H1 (cell line): ENCODE measurements around the gene SERAC1. TPM values are rescaled to one million over a fixed set of nuclear protein-coding genes. Genes with fewer than 3 reads are reported as not detected.

Experiments
- CTCF ChIA-PET: fragments of 300-600 bp; sonication (Branson Sonifier 250); formaldehyde crosslinking; loops from one replicate; lab custom pipeline; 2021; ENCODE audit not compliant: partially characterized antibody; lab: Charles Lee
- POLR2A ChIA-PET: fragments of 300-600 bp; sonication (Branson Sonifier 250); formaldehyde crosslinking; loops from one replicate; lab custom pipeline; 2021; ENCODE audit warnings: inconsistent platforms; ENCODE audit not compliant: partially characterized antibody; lab: Charles Lee
- DNase-seq, 2 experiments: peaks; one replicate each; pipeline versions ENCODE4 v3.0.0 to v3.0.0-alpha.2; 2010 to 2022; ENCODE audit warnings: low spot score in 2 of 2, low read depth in 1 of 2, mixed read lengths in 1 of 2
- FAIRE-seq: peaks from 2 replicates; lab custom pipeline; 2011; peaks lifted over from hg19 to GRCh38; lab: Jason Lieb, UNC
- H2AFZ ChIP-seq: 2 replicates; pipeline ENCODE4 v1.8.1; 2012; ENCODE audit warnings: low read length, inconsistent platforms
- H2AK5ac ChIP-seq: 2 replicates; pipeline ENCODE4 v1.6.1; 2013; ENCODE audit warnings: low read depth, low read length
- H2BK120ac ChIP-seq: replicated peaks from 2 replicates; pipeline ENCODE3; 2013; ENCODE audit warnings: low read depth, low read length, inconsistent platforms
- H2BK12ac ChIP-seq: 2 replicates; pipeline ENCODE4 v1.6.1; 2013; ENCODE audit warnings: low read depth, low read length
- H2BK15ac ChIP-seq: 2 replicates; pipeline ENCODE4 v1.6.1; 2013; ENCODE audit warnings: low read length
- H2BK20ac ChIP-seq: 2 replicates; pipeline ENCODE4 v1.6.1; 2013; ENCODE audit warnings: low read length
- H2BK5ac ChIP-seq: 2 replicates; pipeline ENCODE4 v1.6.1; 2013; ENCODE audit warnings: low read depth, low read length
- H3K14ac ChIP-seq: 2 replicates; pipeline ENCODE4 v1.6.1; 2013; ENCODE audit warnings: inconsistent platforms; ENCODE audit not compliant: insufficient read length
- H3K18ac ChIP-seq: 2 replicates; pipeline ENCODE4 v1.6.1; 2013; ENCODE audit warnings: low read length; ENCODE audit errors: extremely low read depth
- H3K23ac ChIP-seq: 2 replicates; pipeline ENCODE4 v1.6.1; 2013; ENCODE audit warnings: inconsistent platforms; ENCODE audit not compliant: insufficient read length
- H3K23me2 ChIP-seq: 2 replicates; pipeline ENCODE4 v1.6.1; 2013; ENCODE audit warnings: low read depth, low read length
- H3K27ac ChIP-seq: 2 replicates; pipeline ENCODE4 v1.6.1; 2011; ENCODE audit warnings: low read depth, low read length, inconsistent platforms
- H3K27me3 ChIP-seq, 4 experiments: replicated peaks in 1 of 4; 1 replicate in 1 of 4; 2 replicates in 3 of 4; pipeline versions ENCODE4 v1.6.1 to v1.8.1; 2011 to 2013; ENCODE audit warnings: low read length in 3 of 4, mild to moderate bottlenecking in 3 of 4, inconsistent platforms in 2 of 4, mixed read lengths in 2 of 4, moderate library complexity in 1 of 4; ENCODE audit not compliant: control insufficient read depth in 3 of 4, insufficient read depth in 3 of 4; ENCODE audit errors: extremely low read depth in 1 of 4
- H3K36me3 ChIP-seq, 4 experiments: 2 replicates each; pipeline versions ENCODE4 v1.6.1 to v1.8.1; 2011 to 2013; ENCODE audit warnings: mild to moderate bottlenecking in 4 of 4, low read length in 3 of 4, moderate library complexity in 2 of 4, control low read depth in 1 of 4, inconsistent platforms in 1 of 4; ENCODE audit not compliant: insufficient read depth in 4 of 4, control insufficient read depth in 2 of 4
- H3K4ac ChIP-seq: replicated peaks from 2 replicates; pipeline ENCODE3; 2013; ENCODE audit warnings: low read length, low read depth, mixed read lengths, inconsistent platforms; ENCODE audit not compliant: insufficient read length
- H3K4me1 ChIP-seq, 4 experiments: replicated peaks in 1 of 4; 1 replicate in 1 of 4; 2 replicates in 3 of 4; pipeline versions ENCODE4 v1.6.1 to v1.8.1; 2011 to 2013; ENCODE audit warnings: low read length in 3 of 4, inconsistent platforms in 2 of 4, mixed read lengths in 1 of 4; ENCODE audit not compliant: insufficient read depth in 4 of 4, control insufficient read depth in 3 of 4
- H3K4me2 ChIP-seq, 2 experiments: 2 replicates each; pipeline versions ENCODE4 v1.6.1 to v1.8.1; 2011 to 2013; ENCODE audit warnings: low read depth in 2 of 2, low read length in 2 of 2, control low read depth in 1 of 2, inconsistent platforms in 1 of 2, mild to moderate bottlenecking in 1 of 2; ENCODE audit not compliant: insufficient read depth in 1 of 2
- H3K4me3 ChIP-seq, 4 experiments: fragments of 200-600, 300-600 bp in 1 of 4; sonication (generic), shearing (Covaris generic), sonication (Bioruptor Twin) in 1 of 4; 2 replicates each; pipeline versions ENCODE4 v1.5.1 to v1.8.1; 2011 to 2016; ENCODE audit warnings: low read length in 4 of 4, low read depth in 3 of 4, control low read depth in 2 of 4, inconsistent platforms in 2 of 4, mild to moderate bottlenecking in 2 of 4, mixed read lengths in 1 of 4, moderate library complexity in 1 of 4; ENCODE audit not compliant: insufficient read depth in 2 of 4; ENCODE audit errors: extremely low read depth in 1 of 4
- H3K56ac ChIP-seq: replicated peaks from 2 replicates; pipeline ENCODE3; 2013; ENCODE audit warnings: low read depth, mild to moderate bottlenecking, mixed read lengths, low read length, inconsistent platforms; ENCODE audit not compliant: insufficient read length
- H3K79me1 ChIP-seq: 2 replicates; pipeline ENCODE4 v1.6.1; 2013; ENCODE audit warnings: low read depth, low read length, control low read depth
- H3K79me2 ChIP-seq, 2 experiments: 2 replicates each; pipeline versions ENCODE4 v1.6.1 to v1.8.1; 2012 to 2013; ENCODE audit warnings: low read length in 2 of 2, mild to moderate bottlenecking in 2 of 2, inconsistent platforms in 1 of 2; ENCODE audit not compliant: insufficient read depth in 2 of 2, control insufficient read depth in 1 of 2
- H3K9ac ChIP-seq, 4 experiments: replicated peaks in 1 of 4; 1 replicate in 1 of 4; 2 replicates in 3 of 4; pipeline versions ENCODE4 v1.6.1 to v1.8.1; 2011 to 2013; ENCODE audit warnings: low read depth in 3 of 4, low read length in 3 of 4, control low read depth in 2 of 4, mild to moderate bottlenecking in 2 of 4, moderate library complexity in 2 of 4, inconsistent platforms in 1 of 4; ENCODE audit errors: extremely low read depth in 1 of 4
- H3K9me3 ChIP-seq, 2 experiments: 2 replicates each; pipeline versions ENCODE4 v1.6.1 to v1.8.1; 2012 to 2013; ENCODE audit warnings: mild to moderate bottlenecking in 2 of 2, moderate library complexity in 2 of 2, control low read depth in 1 of 2, inconsistent platforms in 1 of 2, low read depth in 1 of 2, low read length in 1 of 2, mixed read lengths in 1 of 2; ENCODE audit not compliant: insufficient read depth in 2 of 2
- H4K20me1 ChIP-seq, 2 experiments: replicated peaks in 1 of 2; 2 replicates each; pipeline versions ENCODE3 to v1.8.1; 2011 to 2013; ENCODE audit warnings: inconsistent platforms in 2 of 2, low read length in 2 of 2, mild to moderate bottlenecking in 1 of 2; ENCODE audit not compliant: insufficient read depth in 2 of 2, control insufficient read depth in 1 of 2
- H4K5ac ChIP-seq: 2 replicates; pipeline ENCODE4 v1.6.1; 2013; ENCODE audit warnings: low read length, low read depth, mixed read lengths, inconsistent platforms; ENCODE audit not compliant: insufficient read length
- H4K8ac ChIP-seq: 2 replicates; pipeline ENCODE4 v1.8.0; 2013; ENCODE audit warnings: mild to moderate bottlenecking, moderate library complexity, low read length, inconsistent platforms; ENCODE audit not compliant: insufficient read depth; ENCODE audit errors: extremely low read depth
- H4K91ac ChIP-seq: replicated peaks from 2 replicates; pipeline ENCODE3; 2013; ENCODE audit warnings: low read length, mixed read lengths, inconsistent platforms; ENCODE audit not compliant: insufficient read length
- BACH1 ChIP-seq: IDR thresholded peaks from 2 replicates; pipeline ENCODE4 v1.6.1; 2012; ENCODE audit warnings: low read length, improper control_type of control experiment
- GABPA ChIP-seq: IDR thresholded peaks from 2 replicates; pipeline ENCODE4 v1.6.1; 2011; ENCODE audit warnings: mild to moderate bottlenecking, low read length, moderate library complexity, borderline replicate concordance; ENCODE audit not compliant: insufficient read depth
- WGBS, 2 experiments: shearing (Covaris generic) in 1 of 2; methylation state at CpG; one replicate each; pipeline versions ENCODE4 v1.1.6 to v1.1.7; 2013 to 2015; ENCODE audit warnings: low lambda C conversion rate in 2 of 2, mixed read lengths in 2 of 2, inconsistent platforms in 1 of 2, low coverage in 1 of 2, missing lambda C conversion rate in 1 of 2; ENCODE audit not compliant: insufficient replicate concordance in 2 of 2, insufficient coverage in 1 of 2, insufficient read length in 1 of 2; ENCODE audit errors: extremely low coverage in 1 of 2, missing lambda C conversion rate in 1 of 2; 5-methylcytosine and 5-hydroxymethylcytosine counted together
- polyA plus RNA-seq, 7 experiments: library from polyadenylated mRNA; depleted of rRNA in 3 of 7; stranded (reverse) in 5 of 7; unstranded in 2 of 7; fragments of >200 nt in 5 of 7; fragments of 200-250 nt in 2 of 7; gene quantifications; 1 replicate in 5 of 7; 2 replicates in 1 of 7; 4 replicates in 1 of 7; pipeline versions ENCODE4 v1.2.1 to v1.2.3, GENCODE V29; 2011 to 2013; ENCODE audit warnings: missing spikeins in 2 of 7, mixed read lengths in 2 of 7
- total RNA-seq: library from RNA; stranded (reverse); fragmentation: NEBNext Ultra II Directional; extraction: Animal tissue kit (Norgen Biotek cat#: 25700); gene quantifications from 2 replicates; pipeline ENCODE4 v1.2.1, GENCODE V29; 2021

SERAC1 gene
- total and polyA plus RNA-seq, 2 of the 8 experiments (the other 6 are each of a cell fraction or from before 2014, with no cell fraction given), result 7.3 to 9.0 TPM

GRCh38 chr6:158103228-158103627, 64.8 kb downstream of the SERAC1 start:
- no peaks in the 10 kb centered on the region; a peak in 1 of 8 replicates for H3K36me3 ChIP-seq
- no peaks in the 10 kb centered on the region for H3K9me3 ChIP-seq
- no peak overlapping the region for H2BK12ac ChIP-seq
- POLR2A ChIA-PET, result no interaction called here
- no peak overlapping the region for H3K4me3 ChIP-seq
- H3K9ac ChIP-seq, result no peak overlapping the region
- H3K79me1 ChIP-seq, result no peaks in the 10 kb centered on the region
- H3K23ac ChIP-seq, result no peak overlapping the region
- no peak overlapping the region for H2BK120ac ChIP-seq
- H4K20me1 ChIP-seq, result no peaks in the 10 kb centered on the region
- no peak overlapping the region for H3K27ac ChIP-seq
- H3K14ac ChIP-seq, result no peak overlapping the region
- CTCF ChIA-PET, result no interaction called here
- H3K23me2 ChIP-seq, result no peaks in the 10 kb centered on the region
- H3K27me3 ChIP-seq, result no peaks in the 10 kb centered on the region
- no peak overlapping the region for H4K5ac ChIP-seq
- H2AK5ac ChIP-seq, result no peak overlapping the region
- H2AFZ ChIP-seq, result no peak overlapping the region
- no peak overlapping the region for H2BK20ac ChIP-seq
- no peak overlapping the region for H3K4ac ChIP-seq
- no peak overlapping the region for H3K18ac ChIP-seq
- 94% methylated on average over 4 of the region's 4 CpGs; no CpG with 5 or more reads in 1 of the 2 experiments for WGBS, 2 experiments
- FAIRE-seq (peak; percentile 69), DNase-seq (no peak)
- H4K8ac ChIP-seq, result no peak overlapping the region
- no peak overlapping the region for H4K91ac ChIP-seq
- no peaks in the 10 kb centered on the region for H3K4me1 ChIP-seq
- no peak for TF ChIP-seq GABPA
- TF ChIP-seq BACH1, result no peak
- H3K79me2 ChIP-seq, result no peaks in the 10 kb centered on the region
- no peak overlapping the region for H3K4me2 ChIP-seq
- no peak overlapping the region for H2BK5ac ChIP-seq
- no peak overlapping the region for H3K56ac ChIP-seq
- H2BK15ac ChIP-seq, result no peak overlapping the region
